HG02884 (cell line): Measurements from ENCODE around the gene WDFY3.

Experiments used
- ATAC-seq: cut with Tn5 transposase; IDR thresholded peaks from one replicate; pipeline ENCODE4 v1.9.1; 2021; ENCODE audit warnings: mild to moderate bottlenecking, moderate library complexity; ENCODE audit not compliant: unreplicated experiment

The WDFY3 gene

DNA sequence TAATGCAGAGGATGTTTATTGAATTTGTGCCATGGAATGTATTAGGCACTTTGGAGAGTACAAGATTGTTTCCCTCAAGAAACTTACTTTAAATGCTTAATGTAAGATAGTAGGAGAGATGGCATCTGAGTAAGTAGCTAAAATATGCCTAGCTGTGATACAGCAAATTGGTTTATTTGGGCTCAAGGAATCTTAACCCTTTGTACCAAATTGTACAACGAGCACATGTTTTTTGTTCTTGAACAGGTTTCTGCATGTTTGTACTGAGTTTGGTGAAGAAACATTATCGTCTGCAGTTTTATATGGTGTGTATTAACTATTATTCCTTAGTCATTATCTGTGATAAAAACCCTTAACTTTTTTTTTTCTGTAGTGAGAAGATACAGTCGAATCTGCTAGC lies 334.9 kb downstream of the WDFY3 start:
- no peak for ATAC-seq

- ATAC-seq: no peak
These were observed 339.8 kb downstream of the WDFY3 start for GRCh38 chr4:84626673-84627072.

GRCh38 chr4:84623661-84624060 lies 342.8 kb downstream of the WDFY3 start:
- ATAC-seq: no peak

DNA sequence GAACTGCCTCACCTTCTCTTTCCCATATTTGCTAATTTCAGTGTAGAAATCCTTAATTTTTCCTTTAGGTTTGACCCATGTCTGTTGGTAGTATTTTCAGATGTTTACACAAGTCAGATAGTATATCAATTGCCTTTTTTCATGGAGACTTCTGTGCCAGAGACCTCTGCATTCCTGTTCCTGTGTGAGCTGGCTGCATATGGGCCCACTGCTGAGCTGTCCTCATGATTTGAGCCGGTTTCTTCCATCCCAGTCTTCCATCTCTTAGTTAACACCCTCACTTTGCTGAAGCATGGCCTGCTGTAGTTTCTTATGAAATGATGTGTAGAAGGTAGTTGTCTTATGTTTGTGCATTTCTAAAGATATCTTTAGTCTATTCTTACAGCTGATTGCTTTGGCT lies 343.5 kb downstream of the WDFY3 start:
- ATAC-seq: no peak
